HCT116 (cell line): ENCODE data around the gene PSKH1. TPM values are rescaled to one million over a fixed set of nuclear protein-coding genes. Genes with fewer than 3 reads are reported as not detected.

ENCODE experiments used
- ATAC-seq: fragments of 200-7000 bp; cut with Tn5 transposase; 2 replicates; pipeline ENCODE4 v1.9.1; 2020; ENCODE audit warnings: mild to moderate bottlenecking, moderate library complexity
- BruUV-seq: library from RNA; stranded (reverse); fragments of 400-500 nt; replicated peaks from 2 replicates; lab custom pipeline; 2021; lab: Mats Ljungman, UMichigan
- CTCF ChIA-PET: fragments of 300-600 bp; sonication (Branson Sonifier 250); formaldehyde crosslinking; loops from one replicate; lab custom pipeline; 2021; ENCODE audit warnings: antibody characterized with exemption; lab: Charles Lee
- POLR2A ChIA-PET: fragments of 300-600, 350-600 bp; sonication (Branson Sonifier 250); formaldehyde crosslinking; loops from one replicate; lab custom pipeline; 2021; ENCODE audit warnings: antibody characterized with exemption; lab: Charles Lee
- RAD21 ChIA-PET, 2 experiments: fragments of 300-600 bp; sonication (Branson Sonifier 250); formaldehyde crosslinking; loops; one replicate each; lab custom pipeline; 2023; ENCODE audit warnings: low total read pairs in 2 of 2; ENCODE audit not compliant: uncharacterized antibody in 2 of 2, unreplicated experiment in 2 of 2, low non-redundant PET in 1 of 2; lab: Charles Lee
- DNase-seq: peaks from one replicate; pipeline ENCODE4 v3.0.0-alpha.2; 2010; ENCODE audit warnings: low read depth, low spot score
- H2AFZ ChIP-seq: fragments of 200-600 bp; shearing (Covaris generic), sonication (generic); 2 replicates; pipeline ENCODE4 v1.6.1; 2017; ENCODE audit warnings: low read depth, mixed run types, mixed read lengths, antibody characterized with exemption, low read length; ENCODE audit not compliant: poor library complexity, severe bottlenecking
- H3K27ac ChIP-seq: 2 replicates; pipeline ENCODE4 v1.5.1; 2012; ENCODE audit warnings: low read depth, low read length
- H3K27me3 ChIP-seq: fragments of 200-600 bp; sonication (generic); 2 replicates; pipeline ENCODE4 v1.6.1; 2016; ENCODE audit warnings: mixed run types, low read length, mixed read lengths; ENCODE audit not compliant: insufficient read depth
- H3K36me3 ChIP-seq, 2 experiments: fragments of 200-500 bp in 1 of 2; fragments of 200-600 bp in 1 of 2; sonication (Bioruptor generic) in 1 of 2; sonication (generic) in 1 of 2; 2 replicates each; pipeline versions ENCODE4 v1.5.1 to v1.6.1; 2014 to 2016; ENCODE audit warnings: low read length in 2 of 2, inconsistent platforms in 1 of 2, mixed read lengths in 1 of 2, mixed run types in 1 of 2; ENCODE audit not compliant: insufficient read depth in 2 of 2, control insufficient read depth in 1 of 2
- H3K4me1 ChIP-seq, 2 experiments: fragments of 200-600 bp in 1 of 2; sonication (generic) in 1 of 2; 2 replicates each; pipeline versions ENCODE4 v1.5.1 to v1.6.1; 2012 to 2017; ENCODE audit warnings: low read length in 2 of 2, inconsistent platforms in 1 of 2, mild to moderate bottlenecking in 1 of 2, mixed read lengths in 1 of 2, mixed run types in 1 of 2, moderate library complexity in 1 of 2; ENCODE audit not compliant: insufficient read depth in 2 of 2, control insufficient read depth in 1 of 2
- H3K4me2 ChIP-seq: fragments of 200-600 bp; sonication (generic); 2 replicates; pipeline ENCODE4 v1.6.1; 2017; ENCODE audit warnings: mixed run types, low read length, mixed read lengths
- H3K4me3 ChIP-seq, 2 experiments: fragments of 200-600 bp in 1 of 2; sonication (generic) in 1 of 2; replicated peaks in 1 of 2; 2 replicates each; pipeline ENCODE4 v1.5.1; 2011 to 2016; ENCODE audit warnings: low read length in 2 of 2, control low read depth in 1 of 2, low read depth in 1 of 2, mild to moderate bottlenecking in 1 of 2, mixed read lengths in 1 of 2, mixed run types in 1 of 2
- H3K79me2 ChIP-seq: fragments of 200-600 bp; sonication (generic); 2 replicates; pipeline ENCODE4 v1.6.1; 2017; ENCODE audit warnings: mild to moderate bottlenecking, mixed run types, low read length, moderate library complexity, mixed read lengths; ENCODE audit not compliant: insufficient read depth
- H3K9ac ChIP-seq: fragments of 200-600 bp; sonication (generic); 2 replicates; pipeline ENCODE4 v1.6.1; 2016; ENCODE audit warnings: low read length, mixed read lengths
- H3K9me2 ChIP-seq: fragments of 200-600 bp; sonication (generic), shearing (Covaris generic); 2 replicates; pipeline ENCODE4 v1.6.1; 2017; ENCODE audit warnings: mixed run types, mild to moderate bottlenecking, moderate library complexity; ENCODE audit not compliant: insufficient read depth
- H3K9me3 ChIP-seq, 2 experiments: fragments of 200-500 bp in 1 of 2; fragments of 200-600 bp in 1 of 2; sonication (Bioruptor generic) in 1 of 2; sonication (generic) in 1 of 2; 2 replicates each; pipeline ENCODE4 v1.6.1; 2014 to 2017; ENCODE audit warnings: low read length in 2 of 2, mixed read lengths in 2 of 2, inconsistent platforms in 1 of 2, low read depth in 1 of 2, mild to moderate bottlenecking in 1 of 2, mixed run types in 1 of 2, moderate library complexity in 1 of 2; ENCODE audit not compliant: control insufficient read depth in 1 of 2, insufficient read depth in 1 of 2
- H4K20me1 ChIP-seq: fragments of 200-600 bp; sonication (generic), shearing (Covaris generic); 2 replicates; pipeline ENCODE4 v1.6.1; 2017; ENCODE audit warnings: mixed run types, mild to moderate bottlenecking, moderate library complexity; ENCODE audit not compliant: insufficient read depth
- ATF3 ChIP-seq: IDR thresholded peaks from 2 replicates; pipeline ENCODE4 v1.6.1; 2012
- CBX3 ChIP-seq: IDR thresholded peaks from 2 replicates; pipeline ENCODE4 v1.6.1; 2012; ENCODE audit warnings: low read depth
- EGR1 ChIP-seq: IDR thresholded peaks from 2 replicates; pipeline ENCODE4 v1.6.1; 2012; ENCODE audit warnings: low read depth
- EZH2 ChIP-seq: fragments of 200-600 bp; sonication (generic); IDR thresholded peaks from 2 replicates; pipeline ENCODE4 v1.6.1; 2017; ENCODE audit warnings: antibody characterized with exemption, mixed run types
- EZH2phosphoT487 ChIP-seq: fragments of 200-600 bp; IDR thresholded peaks from 2 replicates; pipeline ENCODE4 v1.6.1; 2018; ENCODE audit warnings: antibody characterized with exemption, borderline replicate concordance
- FOSL1 ChIP-seq: IDR thresholded peaks from 2 replicates; pipeline ENCODE4 v1.6.1; 2012; ENCODE audit warnings: low read depth
- JUND ChIP-seq: IDR thresholded peaks from 2 replicates; pipeline ENCODE4 v1.6.1; 2012
- MAX ChIP-seq: IDR thresholded peaks from 2 replicates; pipeline ENCODE4 v1.6.1; 2012
- POLR2A ChIP-seq: IDR thresholded peaks from 2 replicates; pipeline ENCODE4 v1.7.0; 2011; ENCODE audit warnings: borderline replicate concordance; ENCODE audit not compliant: insufficient read depth, insufficient read length; ENCODE audit errors: extremely low read depth
- RAD21 ChIP-seq: IDR thresholded peaks from 2 replicates; pipeline ENCODE4 v1.6.1; 2012; ENCODE audit warnings: low read depth, mild to moderate bottlenecking
- SIN3A ChIP-seq: IDR thresholded peaks from 2 replicates; pipeline ENCODE4 v1.6.1; 2012; ENCODE audit warnings: low read depth
- SRF ChIP-seq: IDR thresholded peaks from 2 replicates; pipeline ENCODE4 v1.6.1; 2012; ENCODE audit warnings: low read depth
- YY1 ChIP-seq: IDR thresholded peaks from 2 replicates; pipeline ENCODE4 v1.6.1; 2011; ENCODE audit warnings: low read length, low read depth, moderate library complexity, mild to moderate bottlenecking; ENCODE audit not compliant: insufficient replicate concordance; ENCODE audit errors: extremely low read depth
- ZFX ChIP-seq: fragments of 450-650 bp; IDR thresholded peaks from 2 replicates; pipeline ENCODE4 v1.6.1; 2017
- ZNF274 ChIP-seq: fragments of 200-500 bp; sonication (Bioruptor generic); IDR thresholded peaks from 2 replicates; pipeline ENCODE4 v1.6.1; 2014; ENCODE audit warnings: mild to moderate bottlenecking, low read depth, low read length, inconsistent platforms
- intact Hi-C: fragments of 100-400 bp; cut with micrococcal nuclease; formaldehyde crosslinking; loops from 2 replicates; pipeline ENCODE4 v1.10.0; 2022
- total RNA-seq: library from RNA; stranded (reverse); gene quantifications from one replicate; pipeline ENCODE4 v1.2.1, GENCODE V29; 2021; ENCODE audit not compliant: unreplicated experiment

The PSKH1 gene
- total RNA-seq, 1 experiment from 2014 or later = 16.2 TPM

GRCh38 chr16:67940446-67941089 is 47.5 kb downstream of the PSKH1 start:
- H3K27me3 ChIP-seq = no peaks in the 10 kb centered on the region
- H3K27ac ChIP-seq = no peak overlapping the region
- no peak overlapping the region for H2AFZ ChIP-seq
- H3K4me2 ChIP-seq = no peak overlapping the region
- H3K4me1 ChIP-seq = peaks cover 3 to 25% of the 10 kb centered on the region in 2 experiments; a peak in 3 of 4 replicates
- H3K9me2 ChIP-seq = no peaks in the 10 kb centered on the region
- BruUV-seq = no TSS peak
- H3K4me3 ChIP-seq = no peak overlapping the region
- H3K9me3 ChIP-seq = no peaks in the 10 kb centered on the region
- ChIA-PET RAD21 (no interaction called here), CTCF (no interaction called here), POLR2A (no interaction called here)
- intact Hi-C loops = no loop called here
- ATAC-seq (no peak), DNase-seq (no peak)
- TF ChIP-seq JUND = 0 out of 2 replicates have a peak, but pooled peaks have one; percentile 15
- TF ChIP-seq SIN3A = no peak
- TF ChIP-seq EZH2 = no peak
- peaks cover 15% of the 10 kb centered on the region; the same call in 1 of the 2 replicates for H3K79me2 ChIP-seq
- no peaks in the 10 kb centered on the region for H4K20me1 ChIP-seq
- H3K36me3 ChIP-seq = peaks cover 0 to 7% of the 10 kb centered on the region in 2 experiments; a peak in 2 of 4 replicates
- H3K9ac ChIP-seq = no peak overlapping the region

- no peak overlapping the region for H3K4me2 ChIP-seq
- POLR2A ChIA-PET = no interaction called here
- H3K27me3 ChIP-seq = no peaks in the 10 kb centered on the region
- DNase-seq (no peak), ATAC-seq (peak; percentile 27)
- H3K9ac ChIP-seq = no peak overlapping the region
- no peaks in the 10 kb centered on the region for H4K20me1 ChIP-seq
- no peak overlapping the region for H2AFZ ChIP-seq
- CTCF ChIA-PET = interaction anchor here (1.0 to 1.7 kb wide), 5 partner anchors 25 to 322 kb away, joined by 3 to 8 read pairs (median 4); no protein-coding TSS in a partner anchor
- RAD21 ChIA-PET = no interaction called here
- H3K4me3 ChIP-seq = no peak overlapping the region
- peak overlapping the region; percentile 15; the same call in 1 of the 2 replicates for H3K27ac ChIP-seq
- BruUV-seq = no TSS peak
- no peaks in the 10 kb centered on the region for H3K9me2 ChIP-seq
- no peaks in the 10 kb centered on the region for H3K9me3 ChIP-seq
- H3K36me3 ChIP-seq = peaks cover 0 to 7% of the 10 kb centered on the region in 2 experiments; a peak in 2 of 4 replicates
- TF ChIP-seq EZH2phosphoT487 = no peak
- TF ChIP-seq MAX = no peak
- no peak for TF ChIP-seq EGR1
- TF ChIP-seq POLR2A = no peak
- TF ChIP-seq ATF3 = no peak
- no peak for TF ChIP-seq YY1
- no peak for TF ChIP-seq ZNF274
- no peak for TF ChIP-seq ZFX
- TF ChIP-seq RAD21 = no peak
- TF ChIP-seq CBX3 = no peak
- TF ChIP-seq FOSL1 = no peak
- no peak for TF ChIP-seq SRF
- TF ChIP-seq, all 23 proteins: peak for 0
- intact Hi-C loops = no loop called here
- Histone ChIP-seq H3K4me1 (peaks cover 3 to 25% of the 10 kb centered on the region in 2 experiments; a peak in 3 of 4 replicates), H3K79me2 (peaks cover 9% of the 10 kb centered on the region; the same call in 1 of the 2 replicates)
Observed at GRCh38 chr16:67941469-67942199, 48.6 kb downstream of the PSKH1 start.
